Nucleus accumbens (tissue), 56 donors: Measurements from ENCODE around the gene TMLHE.
"Not testable (repeated sequence)": the region's sequence is repeated elsewhere in the genome, so short reads cannot be mapped to it uniquely, and the experiment has no call there.

Experiments used
- DNase-seq, 56 donors: peaks; one replicate each; lab custom pipeline; 2025; lab: John Stamatoyannopoulos, UW

The TMLHE gene

GRCh38 chrX:155514225-155514624, 98.5 kb downstream of the TMLHE start:
- DNase-seq = no peak

DNA sequence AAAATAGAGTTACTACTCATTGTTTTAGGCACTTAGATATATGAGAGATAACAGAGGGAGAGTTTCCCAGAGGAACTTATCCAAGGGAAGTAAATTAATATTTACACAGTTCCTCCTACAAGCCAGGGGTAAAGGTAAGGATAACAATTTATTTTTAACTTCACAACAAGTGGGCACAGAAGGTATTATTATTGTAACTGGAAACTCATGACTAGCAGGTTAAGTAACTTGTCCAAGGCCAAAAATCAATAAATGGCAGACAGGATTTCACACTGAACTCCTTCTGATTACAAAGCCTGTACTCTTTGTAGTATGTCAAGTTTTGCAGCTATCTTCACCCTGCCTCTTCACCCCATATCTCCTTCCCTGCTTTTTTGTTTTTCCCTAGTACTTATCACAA, 107.5 kb downstream of the TMLHE start:
- DNase-seq = no peak

GRCh38 chrX:155495134-155495533, 117.6 kb downstream of the TMLHE start:
- not testable (repeated sequence) for DNase-seq

DNA sequence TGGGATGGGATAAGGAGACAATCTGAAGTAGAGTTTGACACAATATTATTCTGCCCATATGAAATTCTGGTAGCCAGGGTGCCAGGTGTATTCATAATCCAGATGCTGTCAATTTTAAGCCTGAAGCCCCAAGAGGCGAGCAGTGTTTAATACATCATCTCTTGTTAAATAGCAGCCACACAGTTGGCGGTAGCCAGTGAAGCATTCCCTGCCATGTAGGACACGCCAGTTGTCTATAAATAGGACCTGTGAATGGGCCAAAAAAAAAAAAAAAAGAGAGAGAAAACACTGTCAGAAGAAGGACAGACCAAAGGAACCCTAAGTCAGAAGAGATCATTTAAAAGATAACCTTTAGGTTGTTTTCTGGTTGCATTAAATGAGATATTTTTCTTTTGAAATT, 121.3 kb downstream of the TMLHE start:
- DNase-seq = not testable (repeated sequence)

DNA sequence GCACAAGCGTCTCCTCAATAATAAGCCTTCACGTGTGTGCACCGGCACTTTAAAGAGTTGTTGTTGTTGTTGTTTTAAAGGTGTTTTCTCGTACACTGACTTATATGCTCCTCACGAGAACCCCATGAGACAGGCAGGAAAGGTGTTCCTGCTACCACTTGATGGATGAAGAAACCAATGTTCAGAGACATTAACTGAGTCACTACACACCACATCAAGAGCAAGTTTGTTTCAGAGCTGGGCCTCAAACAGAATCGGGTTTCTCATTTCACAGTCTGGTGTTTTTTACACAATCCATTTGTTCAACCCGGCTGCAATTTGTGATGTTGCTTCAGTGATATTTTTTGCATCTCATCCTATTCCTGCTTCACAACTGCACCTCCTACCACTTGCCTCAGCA, 135.6 kb downstream of the TMLHE start:
- not testable (repeated sequence) for DNase-seq

GRCh38 chrX:155466269-155466938, 146.3 kb downstream of the TMLHE start:
- not testable (repeated sequence) for DNase-seq

DNA sequence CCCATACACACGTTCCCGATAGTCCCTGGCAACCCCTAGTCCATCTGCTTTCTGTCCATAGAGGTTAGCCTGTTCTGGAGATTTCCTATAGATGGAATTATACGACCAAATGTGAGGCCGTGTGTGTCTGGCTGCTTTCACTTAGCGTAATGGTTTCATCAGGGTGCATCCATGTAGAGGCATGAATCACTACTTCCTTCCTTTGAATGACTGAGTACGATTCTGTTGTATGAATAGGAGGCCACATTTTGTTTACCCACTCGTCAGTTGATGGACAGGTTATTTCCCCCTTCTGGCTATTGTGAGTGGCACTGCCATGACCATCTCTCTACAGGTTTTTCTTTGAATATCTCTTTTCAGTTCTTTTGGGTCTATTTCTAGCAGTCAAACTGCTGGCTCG, 152.3 kb downstream of the TMLHE start:
- not testable (repeated sequence) for DNase-seq

DNA sequence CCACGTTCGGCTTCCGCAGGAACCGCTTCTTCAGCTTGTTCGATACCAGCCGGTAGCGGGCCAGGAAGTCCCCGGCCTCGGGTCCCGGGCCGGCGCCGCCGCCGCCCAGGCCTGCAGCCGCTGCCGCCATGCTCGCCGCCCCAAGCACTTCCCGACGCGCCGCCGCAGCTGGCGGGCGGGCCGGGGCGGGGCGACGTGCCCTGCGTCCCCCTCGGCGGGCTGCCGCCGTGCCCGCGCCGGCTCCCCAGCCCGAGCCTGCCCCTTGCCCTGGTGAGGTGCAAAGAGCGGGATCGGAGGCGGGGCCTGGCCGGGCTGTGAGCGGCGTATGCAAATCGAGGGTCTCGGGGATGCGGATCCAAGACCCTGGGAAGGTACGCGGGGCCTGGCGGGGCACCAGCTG, 154.3 kb downstream of the TMLHE start, which contains the start of gene F8A3:
Gene F8A3 (minus strand): TSS at position 150 of the 400 bp plus-strand sequence. CDS start 20 bp downstream, at position 130.
- DNase-seq = not testable (repeated sequence)

DNA sequence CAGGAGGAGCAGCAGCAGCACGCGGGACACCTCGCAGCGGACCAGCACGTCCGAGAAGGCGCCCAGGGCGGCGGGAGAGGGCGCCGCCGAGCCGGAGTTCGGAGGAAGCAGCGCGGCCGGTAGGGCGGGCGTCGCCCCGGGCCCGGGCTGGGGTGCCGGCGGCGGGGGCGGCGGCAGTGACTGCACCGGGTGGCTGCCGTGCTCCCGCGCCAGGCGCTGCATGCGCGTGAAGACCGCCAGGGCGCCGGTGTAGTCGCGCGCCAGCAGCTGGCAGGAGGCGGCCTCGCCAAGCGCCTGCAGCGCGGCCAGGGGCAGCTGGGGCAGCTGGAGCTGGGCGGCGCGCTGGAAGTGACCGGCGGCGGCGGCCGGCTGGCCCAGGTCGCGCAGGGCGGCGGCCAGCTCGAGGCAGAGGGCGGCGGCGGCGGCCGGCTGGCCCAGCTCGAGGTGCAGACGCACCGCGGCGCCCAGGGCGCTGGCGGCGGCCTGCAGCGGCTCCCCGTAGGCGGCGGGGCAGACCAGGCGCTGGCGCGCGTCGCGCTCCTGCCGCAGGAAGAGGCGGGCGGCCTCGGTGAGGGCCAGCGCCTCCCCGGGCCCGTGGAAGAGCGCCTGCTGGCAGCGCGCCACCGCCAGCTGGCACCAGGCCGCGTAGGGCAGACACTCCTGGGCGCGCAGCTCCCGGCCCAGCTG, 154.8 kb downstream of the TMLHE start:
- not testable (repeated sequence) for DNase-seq

GRCh38 chrX:155441097-155441496, 171.7 kb downstream of the TMLHE start:
- DNase-seq = no peak
